IPS-15b (cell line): Measurements from ENCODE around the gene SPNS2.
"Not testable (repeated sequence)": the region's sequence is repeated elsewhere in the genome, so short reads cannot be mapped to it uniquely, and the experiment has no call there.

ENCODE experiments used
- H3K27me3 ChIP-seq: one replicate; pipeline ENCODE4 v1.6.1; 2013; ENCODE audit warnings: low read length; ENCODE audit not compliant: control insufficient read depth, insufficient read depth
- H3K36me3 ChIP-seq: one replicate; pipeline ENCODE4 v1.6.1; 2013; ENCODE audit warnings: low read length; ENCODE audit not compliant: control insufficient read depth, insufficient read depth
- H3K4me1 ChIP-seq: one replicate; pipeline ENCODE4 v1.6.1; 2013; ENCODE audit warnings: mild to moderate bottlenecking, low read length; ENCODE audit not compliant: control insufficient read depth, insufficient read depth
- H3K4me3 ChIP-seq: one replicate; pipeline ENCODE4 v1.5.1; 2013; ENCODE audit warnings: low read depth, low read length
- H3K9ac ChIP-seq: one replicate; pipeline ENCODE4 v1.6.1; 2013; ENCODE audit warnings: low read depth, mild to moderate bottlenecking, low read length
- H3K9me3 ChIP-seq: one replicate; pipeline ENCODE4 v1.6.1; 2013; ENCODE audit warnings: mild to moderate bottlenecking, low read length; ENCODE audit not compliant: control insufficient read depth, insufficient read depth

SPNS2 gene

GRCh38 chr17:4577386-4577993 is 78.8 kb downstream of the SPNS2 start:
- Histone ChIP-seq H3K9ac (peak overlapping the region; percentile 24), H3K4me3 (no peak overlapping the region), H3K36me3 (no peaks in the 10 kb centered on the region), H3K27me3 (peaks cover 2% of the 10 kb centered on the region), H3K9me3 (no peaks in the 10 kb centered on the region), H3K4me1 (peaks cover 14% of the 10 kb centered on the region)

GRCh38 chr17:4578349-4578748 is 79.7 kb downstream of the SPNS2 start:
- not testable (repeated sequence) for H3K9me3 ChIP-seq, H3K4me3 ChIP-seq, H3K9ac ChIP-seq, H3K36me3 ChIP-seq
- Histone ChIP-seq H3K27me3 (peaks cover 10% of the 10 kb centered on the region), H3K4me1 (peaks cover 16% of the 10 kb centered on the region)

- Histone ChIP-seq H3K36me3 (no peaks in the 10 kb centered on the region), H3K27me3 (peaks cover 17% of the 10 kb centered on the region), H3K4me3 (no peak overlapping the region), H3K4me1 (peaks cover 16% of the 10 kb centered on the region), H3K9ac (no peak overlapping the region), H3K9me3 (no peaks in the 10 kb centered on the region)
Observed at GRCh38 chr17:4579678-4580077, 81.0 kb downstream of the SPNS2 start.

DNA sequence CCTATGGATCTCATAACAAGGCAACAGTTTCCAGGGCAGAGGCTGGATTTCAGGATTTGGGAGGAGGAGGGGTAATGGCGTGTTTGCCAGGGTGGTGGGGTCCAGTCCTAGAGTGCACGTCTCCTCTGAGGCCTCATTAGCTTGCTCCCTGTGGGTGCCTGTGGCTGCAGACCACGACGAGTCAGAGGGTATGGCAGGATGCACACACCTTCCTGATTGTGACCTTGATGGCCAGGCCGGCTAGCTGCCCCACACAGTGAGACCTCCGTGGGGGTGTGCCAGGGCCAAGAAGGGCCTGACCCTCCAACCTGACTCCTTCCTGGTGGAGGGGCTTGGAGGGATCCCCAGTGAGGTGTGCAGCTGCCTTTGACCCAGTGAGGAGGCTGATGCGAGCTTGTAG is 81.6 kb downstream of the SPNS2 start:
- Histone ChIP-seq H3K36me3 (no peaks in the 10 kb centered on the region), H3K27me3 (peaks cover 19% of the 10 kb centered on the region), H3K4me3 (no peak overlapping the region), H3K9me3 (no peaks in the 10 kb centered on the region), H3K4me1 (peaks cover 16% of the 10 kb centered on the region), H3K9ac (no peak overlapping the region)

DNA sequence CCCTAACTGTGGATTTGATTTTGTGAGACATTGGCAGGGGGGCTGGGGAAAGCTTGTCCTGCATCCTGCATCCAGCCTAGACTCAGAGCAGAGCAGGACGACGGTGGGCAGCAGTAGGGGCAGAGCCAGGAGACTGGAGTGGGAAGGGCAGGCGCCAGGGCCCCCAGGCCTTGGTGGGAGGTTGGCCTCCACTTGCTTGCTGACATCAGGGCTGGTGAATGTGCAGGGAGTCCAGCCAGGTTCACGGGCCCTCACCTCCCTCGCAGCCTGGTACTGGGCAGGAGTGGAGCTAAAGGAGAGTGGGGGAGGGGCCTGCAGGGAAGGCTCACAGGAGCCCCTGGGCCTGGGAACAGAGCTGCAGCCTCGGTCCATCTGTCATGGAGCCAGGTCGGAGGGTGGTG is 83.4 kb downstream of the SPNS2 start:
- Histone ChIP-seq H3K36me3 (no peaks in the 10 kb centered on the region), H3K4me3 (no peak overlapping the region), H3K27me3 (peaks cover 27% of the 10 kb centered on the region), H3K9me3 (no peaks in the 10 kb centered on the region), H3K9ac (no peak overlapping the region), H3K4me1 (peaks cover 7% of the 10 kb centered on the region)

- Histone ChIP-seq H3K9ac (no peak overlapping the region), H3K36me3 (no peaks in the 10 kb centered on the region), H3K27me3 (peaks cover 27% of the 10 kb centered on the region), H3K4me3 (no peak overlapping the region), H3K9me3 (no peaks in the 10 kb centered on the region), H3K4me1 (peaks cover 4% of the 10 kb centered on the region)
Observed at GRCh38 chr17:4582691-4583090, 84.0 kb downstream of the SPNS2 start.

DNA sequence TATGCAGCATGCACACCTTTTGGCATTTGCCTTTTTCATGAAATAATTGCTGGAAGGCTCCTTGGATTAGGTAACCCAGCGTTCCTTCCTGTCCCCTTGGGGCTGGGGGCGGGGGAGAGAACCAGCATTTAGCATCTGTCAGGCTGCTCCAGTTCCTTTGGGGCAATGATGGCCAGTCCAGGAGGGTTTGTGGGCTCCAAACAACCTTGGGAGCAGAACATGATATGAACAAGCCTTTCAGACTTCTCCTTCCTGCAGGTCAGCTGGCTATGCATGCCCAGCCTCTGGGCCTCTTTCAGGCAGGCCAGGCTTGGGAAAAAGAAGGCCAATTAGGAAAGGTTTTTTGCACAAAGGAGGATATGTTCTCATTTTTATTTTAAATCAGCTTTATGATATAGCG is 84.5 kb downstream of the SPNS2 start:
- H3K4me3 ChIP-seq: no peak overlapping the region
- no peaks in the 10 kb centered on the region for H3K9me3 ChIP-seq
- H3K4me1 ChIP-seq: peaks cover 4% of the 10 kb centered on the region
- H3K27me3 ChIP-seq: peaks cover 27% of the 10 kb centered on the region
- H3K9ac ChIP-seq: no peak overlapping the region
- H3K36me3 ChIP-seq: no peaks in the 10 kb centered on the region

DNA sequence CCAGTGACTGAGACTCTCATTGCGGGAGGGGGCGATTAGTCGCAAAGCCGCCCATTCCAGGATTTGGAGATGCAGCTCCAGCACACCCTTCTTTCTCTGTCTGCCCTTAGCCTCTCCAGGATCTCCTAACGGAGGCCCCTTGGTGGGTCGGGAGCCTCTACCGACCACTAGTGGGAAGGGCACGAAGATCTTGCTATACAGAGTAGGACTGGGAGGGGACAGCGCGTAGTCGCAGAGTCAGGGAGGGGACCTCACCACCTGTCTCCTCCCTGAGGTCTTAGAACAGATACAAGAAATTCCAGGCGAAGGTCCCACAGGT is 85.1 kb downstream of the SPNS2 start:
- Histone ChIP-seq H3K36me3 (no peaks in the 10 kb centered on the region), H3K9ac (no peak overlapping the region), H3K27me3 (peaks cover 27% of the 10 kb centered on the region), H3K4me1 (peaks cover 4% of the 10 kb centered on the region), H3K4me3 (peak overlapping the region; percentile 68), H3K9me3 (no peaks in the 10 kb centered on the region)

- H3K36me3 ChIP-seq: no peaks in the 10 kb centered on the region
- H3K9me3 ChIP-seq: no peaks in the 10 kb centered on the region
- peaks cover 4% of the 10 kb centered on the region for H3K4me1 ChIP-seq
- peak within 1 kb of the TSS; percentile 68 for H3K4me3 ChIP-seq
- H3K27me3 ChIP-seq: peaks cover 27% of the 10 kb centered on the region
- no peak within 1 kb of the TSS for H3K9ac ChIP-seq
Observed at GRCh38 chr17:4584101-4584916, 85.6 kb downstream of the SPNS2 start, which contains the start of gene SMTNL2. Gene SMTNL2 (plus strand): TSS chr17:4584529. CDS start chr17:4584606, 77 bp downstream.

- peaks cover 27% of the 10 kb centered on the region for H3K27me3 ChIP-seq
- H3K4me1 ChIP-seq: peaks cover 4% of the 10 kb centered on the region
- H3K4me3 ChIP-seq: peak overlapping the region; percentile 60
- H3K9ac ChIP-seq: no peak overlapping the region
- H3K36me3 ChIP-seq: no peaks in the 10 kb centered on the region
- H3K9me3 ChIP-seq: no peaks in the 10 kb centered on the region
Observed at GRCh38 chr17:4584917-4585637, 86.4 kb downstream of the SPNS2 start.

- Histone ChIP-seq H3K4me1 (peaks cover 4% of the 10 kb centered on the region), H3K9ac (no peak overlapping the region), H3K27me3 (peaks cover 27% of the 10 kb centered on the region), H3K36me3 (no peaks in the 10 kb centered on the region), H3K4me3 (peak overlapping the region; percentile 60), H3K9me3 (no peaks in the 10 kb centered on the region)
Observed at GRCh38 chr17:4585638-4585994, 86.9 kb downstream of the SPNS2 start.

DNA sequence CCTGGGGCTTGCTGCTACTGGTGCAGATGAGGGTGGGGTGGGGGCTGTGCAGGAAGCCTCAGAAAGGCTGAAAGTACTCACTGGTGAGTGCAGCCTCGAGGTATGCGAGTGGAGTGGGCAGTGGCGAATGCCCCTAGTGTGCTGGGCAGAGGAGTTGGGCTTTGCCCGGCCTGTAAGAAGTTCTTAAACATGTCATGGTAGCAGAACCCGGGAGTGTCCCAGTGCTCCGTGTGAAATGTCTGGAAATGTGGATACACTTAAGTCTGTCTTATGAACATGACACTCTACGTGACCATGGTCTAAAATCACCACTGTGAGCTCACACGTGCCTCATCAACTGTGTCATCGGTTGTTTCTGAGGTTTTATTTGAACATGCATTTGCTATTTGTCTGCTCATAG is 87.4 kb downstream of the SPNS2 start:
- Histone ChIP-seq H3K4me3 (no peak overlapping the region), H3K4me1 (peaks cover 4% of the 10 kb centered on the region), H3K27me3 (peaks cover 27% of the 10 kb centered on the region), H3K36me3 (no peaks in the 10 kb centered on the region), H3K9me3 (no peaks in the 10 kb centered on the region), H3K9ac (no peak overlapping the region)
